GM10266 (cell line): ENCODE results near the gene XPNPEP1.
A peak's percentile ranks its signal among the peaks of the same experiment; 100 is the strongest.

ENCODE experiments used
- DNase-seq: peaks from one replicate; pipeline ENCODE4 v3.0.0; 2012; ENCODE audit errors: extremely low spot score
- CTCF ChIP-seq: IDR thresholded peaks from 2 replicates; pipeline ENCODE4 v1.5.1; 2012; ENCODE audit warnings: mild to moderate bottlenecking, low read depth; ENCODE audit not compliant: control insufficient read depth, insufficient read depth; ENCODE audit errors: missing control alignments

The XPNPEP1 gene

GRCh38 chr10:109886781-109887140 is 36.5 kb downstream of the XPNPEP1 start:
- no peak for TF ChIP-seq CTCF
- DNase-seq, result no peak

- no peak for DNase-seq
- no peak for TF ChIP-seq CTCF
Measured at GRCh38 chr10:109886037-109886780, 37.1 kb downstream of the XPNPEP1 start.

GRCh38 chr10:109883859-109884771 is 39.2 kb downstream of the XPNPEP1 start:
- peak; percentile 94 for TF ChIP-seq CTCF
- peak; percentile 67 for DNase-seq

GRCh38 chr10:109882251-109883057 is 40.9 kb downstream of the XPNPEP1 start:
- no peak for TF ChIP-seq CTCF
- DNase-seq, result no peak

GRCh38 chr10:109881769-109882057 is 41.6 kb downstream of the XPNPEP1 start:
- DNase-seq, result no peak
- TF ChIP-seq CTCF, result no peak

- peak; percentile 23 for DNase-seq
- no peak for TF ChIP-seq CTCF
Measured at GRCh38 chr10:109880886-109881768, 42.2 kb downstream of the XPNPEP1 start.
